Gastroesophageal sphincter (tissue), 3 donors: ENCODE measurements around the gene PPP1R13B.

Experiments used
- CTCF ChIP-seq, 4 experiments: fragments of 200-600 bp in 2 of 4; fragments of 450-650 bp in 2 of 4; sonication (generic) in 1 of 4; IDR thresholded peaks; one replicate each; pipeline ENCODE4 v1.5.1; 2017 to 2019; ENCODE audit warnings: antibody characterized with exemption in 4 of 4, mild to moderate bottlenecking in 2 of 4, moderate library complexity in 2 of 4
- EP300 ChIP-seq: sonication (generic); formaldehyde crosslinking; IDR thresholded peaks from one replicate; pipeline ENCODE4 v1.6.1; 2017; ENCODE audit warnings: antibody characterized with exemption, mild to moderate bottlenecking
- POLR2A ChIP-seq, 2 donors: fragments of 450-650 bp; IDR thresholded peaks; one replicate each; pipeline ENCODE4 v1.6.1; 2017; ENCODE audit warnings: antibody characterized with exemption in 2 of 2, mild to moderate bottlenecking in 2 of 2, moderate library complexity in 1 of 2
- POLR2AphosphoS5 ChIP-seq: sonication (generic); formaldehyde crosslinking; IDR thresholded peaks from one replicate; pipeline ENCODE4 v1.6.1; 2017; ENCODE audit warnings: antibody characterized with exemption

GRCh38 chr14:103875010-103875409 lies 27.6 kb upstream of the PPP1R13B start:
- TF ChIP-seq POLR2AphosphoS5 (no peak), CTCF (IDR thresholded peaks at IDR 0.05) (no peak), POLR2A (IDR thresholded peaks at IDR 0.05) (no peak), EP300 (no peak)
